HL-60 (cell line): ENCODE results near the gene CLEC20A.

Source experiments
- DNase-seq, 2 experiments: peaks; one replicate each; pipeline ENCODE4 v3.0.0-alpha.2; 2010 to 2020; ENCODE audit warnings: low read depth in 1 of 2, low spot score in 1 of 2
- H3K27ac ChIP-seq: fragments of 250-450 bp; sonication (Bioruptor Pico); replicated peaks from 2 replicates; pipeline ENCODE4 v1.5.1; 2020; ENCODE audit warnings: mild to moderate bottlenecking, moderate library complexity
- H3K27me3 ChIP-seq: fragments of 250-450 bp; sonication (Bioruptor Pico); 2 replicates; pipeline ENCODE4 v1.5.1; 2021; ENCODE audit warnings: mild to moderate bottlenecking, moderate library complexity; ENCODE audit not compliant: insufficient read depth, poor library complexity, severe bottlenecking
- H3K4me3 ChIP-seq: replicated peaks from 2 replicates; pipeline ENCODE4 v1.5.1; 2011; ENCODE audit warnings: mild to moderate bottlenecking, control low read depth, low read length; ENCODE audit not compliant: insufficient read depth
- CTCF ChIP-seq: IDR thresholded peaks from one replicate; pipeline ENCODE4 v1.5.1; 2011; ENCODE audit warnings: low read length, control low read depth, inconsistent platforms; ENCODE audit not compliant: insufficient read depth
- GABPA ChIP-seq: IDR thresholded peaks from 2 replicates; pipeline ENCODE4 v1.6.1; 2012; ENCODE audit warnings: low read depth
- POLR2AphosphoS5 ChIP-seq: IDR thresholded peaks from 2 replicates; pipeline ENCODE4 v1.6.1; 2012; ENCODE audit warnings: low read depth
- SPI1 ChIP-seq: IDR thresholded peaks from 2 replicates; pipeline ENCODE4 v1.6.1; 2012; ENCODE audit warnings: low read depth, mild to moderate bottlenecking, borderline replicate concordance
- TF ChIP-seq, protein P1 (sequence below): IDR thresholded peaks from 2 replicates; pipeline ENCODE4 v1.6.1; 2012; ENCODE audit warnings: low read depth; ENCODE audit not compliant: insufficient replicate concordance

The CLEC20A gene

GRCh38 chr1:178542554-178543289 is 46.0 kb upstream of the CLEC20A start:
- Histone ChIP-seq H3K27ac (peak overlapping the region; percentile 76), H3K27me3 (no peaks in the 10 kb centered on the region), H3K4me3 (peak overlapping the region; percentile 66)
- TF ChIP-seq SPI1 (no peak), GABPA (no peak), POLR2AphosphoS5 (no peak), CTCF (peak; percentile 70)
- TF ChIP-seq, protein P1, sequence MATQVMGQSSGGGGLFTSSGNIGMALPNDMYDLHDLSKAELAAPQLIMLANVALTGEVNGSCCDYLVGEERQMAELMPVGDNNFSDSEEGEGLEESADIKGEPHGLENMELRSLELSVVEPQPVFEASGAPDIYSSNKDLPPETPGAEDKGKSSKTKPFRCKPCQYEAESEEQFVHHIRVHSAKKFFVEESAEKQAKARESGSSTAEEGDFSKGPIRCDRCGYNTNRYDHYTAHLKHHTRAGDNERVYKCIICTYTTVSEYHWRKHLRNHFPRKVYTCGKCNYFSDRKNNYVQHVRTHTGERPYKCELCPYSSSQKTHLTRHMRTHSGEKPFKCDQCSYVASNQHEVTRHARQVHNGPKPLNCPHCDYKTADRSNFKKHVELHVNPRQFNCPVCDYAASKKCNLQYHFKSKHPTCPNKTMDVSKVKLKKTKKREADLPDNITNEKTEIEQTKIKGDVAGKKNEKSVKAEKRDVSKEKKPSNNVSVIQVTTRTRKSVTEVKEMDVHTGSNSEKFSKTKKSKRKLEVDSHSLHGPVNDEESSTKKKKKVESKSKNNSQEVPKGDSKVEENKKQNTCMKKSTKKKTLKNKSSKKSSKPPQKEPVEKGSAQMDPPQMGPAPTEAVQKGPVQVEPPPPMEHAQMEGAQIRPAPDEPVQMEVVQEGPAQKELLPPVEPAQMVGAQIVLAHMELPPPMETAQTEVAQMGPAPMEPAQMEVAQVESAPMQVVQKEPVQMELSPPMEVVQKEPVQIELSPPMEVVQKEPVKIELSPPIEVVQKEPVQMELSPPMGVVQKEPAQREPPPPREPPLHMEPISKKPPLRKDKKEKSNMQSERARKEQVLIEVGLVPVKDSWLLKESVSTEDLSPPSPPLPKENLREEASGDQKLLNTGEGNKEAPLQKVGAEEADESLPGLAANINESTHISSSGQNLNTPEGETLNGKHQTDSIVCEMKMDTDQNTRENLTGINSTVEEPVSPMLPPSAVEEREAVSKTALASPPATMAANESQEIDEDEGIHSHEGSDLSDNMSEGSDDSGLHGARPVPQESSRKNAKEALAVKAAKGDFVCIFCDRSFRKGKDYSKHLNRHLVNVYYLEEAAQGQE: peak; percentile 65
- DNase-seq: peak; percentile 65 to 88

DNA sequence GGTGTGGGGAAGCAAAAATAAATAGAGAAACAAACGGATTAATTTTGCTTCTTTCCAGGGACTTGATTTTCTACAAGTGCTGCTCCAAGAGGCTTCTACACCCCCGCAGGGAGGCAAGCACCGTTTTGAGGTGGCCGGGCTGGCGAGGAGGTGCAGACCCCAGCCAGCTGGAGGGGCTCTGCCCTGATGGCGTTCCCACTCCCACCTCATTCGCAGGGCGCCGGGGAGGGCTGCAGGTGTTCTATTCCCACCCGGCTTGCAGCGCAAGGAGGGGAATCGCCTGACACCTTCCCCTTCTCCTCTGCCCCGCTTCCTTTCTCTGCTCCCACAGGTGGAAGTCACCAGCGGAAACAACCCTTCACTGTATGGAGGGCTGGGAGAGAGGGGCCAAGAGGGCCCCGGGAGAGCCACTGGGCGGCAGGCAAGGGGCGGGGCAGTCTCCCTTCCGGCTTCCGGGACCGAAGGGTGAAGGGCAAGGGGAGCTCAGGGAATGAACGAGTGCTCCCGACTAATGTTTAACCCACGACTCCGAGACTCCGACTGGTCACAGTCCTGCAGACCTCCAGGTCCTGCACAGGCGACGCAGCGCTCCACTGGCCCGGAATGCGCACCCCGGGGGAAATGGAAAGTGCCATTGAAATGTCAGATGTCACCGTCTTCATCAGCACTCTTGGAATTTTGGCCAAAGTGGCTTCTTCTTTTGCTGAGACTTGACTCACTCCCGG is 45.2 kb upstream of the CLEC20A start:
- Histone ChIP-seq H3K27ac (peak overlapping the region; percentile 76), H3K27me3 (no peaks in the 10 kb centered on the region), H3K4me3 (peak overlapping the region; percentile 66)
- peak; percentile 37 to 61 for DNase-seq
- TF ChIP-seq SPI1 (no peak), POLR2AphosphoS5 (no peak), GABPA (no peak), CTCF (no peak)
- TF ChIP-seq, protein P1: no peak

DNA sequence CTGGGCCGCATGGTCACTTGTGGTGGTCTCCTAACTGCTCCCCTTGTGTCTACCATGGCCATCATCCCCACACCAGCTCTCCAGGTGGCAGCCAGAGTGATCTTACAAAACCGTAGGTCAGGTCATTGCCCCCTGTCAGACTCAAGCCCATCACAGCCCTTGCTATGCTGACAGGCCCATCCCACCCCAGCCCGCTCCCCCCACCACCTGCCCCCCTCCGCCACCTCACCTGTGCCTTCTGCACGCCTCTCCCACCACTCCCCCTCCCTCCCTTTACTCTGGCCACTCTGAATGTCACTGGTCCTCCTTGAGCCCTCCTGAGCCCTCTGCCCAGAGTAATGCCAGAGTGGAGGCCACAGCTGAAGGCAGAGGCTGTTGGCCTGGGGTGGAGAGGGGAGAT is 44.6 kb upstream of the CLEC20A start:
- Histone ChIP-seq H3K27ac (no peak overlapping the region), H3K27me3 (no peaks in the 10 kb centered on the region), H3K4me3 (no peak overlapping the region)
- no peak for TF ChIP-seq CTCF
- TF ChIP-seq POLR2AphosphoS5: no peak
- TF ChIP-seq SPI1: no peak
- TF ChIP-seq GABPA: no peak
- TF ChIP-seq, protein P1: no peak
- no peak for DNase-seq
